Tibial artery (tissue), 4 donors: ENCODE results near the gene PTPRR.

ENCODE experiments used
- DNase-seq, 2 donors: peaks; one replicate each; pipeline ENCODE4 v3.0.0-alpha.2; 2019
- H3K27ac ChIP-seq, 2 donors: fragments of 200-600 bp; sonication (generic) in 1 of 2; 1 replicate in 1 of 2; 2 replicates in 1 of 2; pipeline ENCODE4 v1.5.1; 2018 to 2019; ENCODE audit warnings: mild to moderate bottlenecking in 1 of 2
- H3K27me3 ChIP-seq, 2 donors: fragments of 200-600 bp; sonication (generic) in 1 of 2; one replicate each; pipeline versions ENCODE4 v1.5.1 to v1.6.0; 2016 to 2019
- H3K36me3 ChIP-seq, 3 donors: fragments of 200-600 bp; sonication (generic) in 2 of 3; one replicate each; pipeline ENCODE4 v1.5.1; 2016 to 2019; ENCODE audit warnings: mild to moderate bottlenecking in 2 of 3
- H3K4me1 ChIP-seq, 4 donors: fragments of 200-600 bp; sonication (generic) in 2 of 4; 1 replicate in 3 of 4; 2 replicates in 1 of 4; pipeline ENCODE4 v1.5.1; 2016 to 2019
- H3K4me3 ChIP-seq, 2 donors: fragments of 200-600 bp; sonication (generic) in 1 of 2; 1 replicate in 1 of 2; 2 replicates in 1 of 2; pipeline ENCODE4 v1.5.1; 2018 to 2019; ENCODE audit warnings: mild to moderate bottlenecking in 2 of 2
- H3K9me3 ChIP-seq, 3 donors: fragments of 200-600 bp; sonication (generic) in 1 of 3; one replicate each; pipeline ENCODE4 v1.5.1; 2016 to 2019
- intact Hi-C: fragments of 100-400 bp; cut with DNase I; formaldehyde crosslinking; loops from one replicate; pipeline ENCODE4 v1.15.0; 2023; ENCODE audit warnings: low total_unique reads
- TF ChIP-seq, protein P1 (sequence below), 2 experiments: fragments of 200-600 bp in 1 of 2; fragments of 450-650 bp in 1 of 2; IDR thresholded peaks; one replicate each; pipeline ENCODE4 v1.5.1; 2017 to 2019; ENCODE audit warnings: antibody characterized with exemption in 2 of 2, mild to moderate bottlenecking in 1 of 2, moderate library complexity in 1 of 2

The PTPRR gene

DNA sequence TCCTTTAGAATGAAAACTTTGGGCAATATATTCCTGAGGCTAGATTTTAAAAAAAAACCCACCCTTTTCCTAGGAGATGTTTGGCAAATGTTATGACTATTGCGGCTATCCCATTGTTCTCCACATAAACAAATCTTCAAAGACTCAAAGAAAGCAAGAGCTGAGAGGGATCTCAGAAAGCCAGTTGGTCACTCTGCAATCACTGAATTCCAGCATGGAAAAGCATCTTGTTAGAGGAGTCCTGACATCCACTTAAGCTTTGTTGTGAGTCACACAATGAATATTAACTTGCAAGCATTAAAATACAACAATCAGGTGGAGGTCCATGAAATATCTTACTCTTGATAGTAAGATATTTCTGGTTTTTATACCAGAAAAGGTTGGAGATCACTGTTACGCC lies 272.3 kb downstream of the PTPRR start:
- no peaks in the 10 kb centered on the region for H3K9me3 ChIP-seq
- H3K4me3 ChIP-seq: no peak overlapping the region
- H3K36me3 ChIP-seq: no peaks in the 10 kb centered on the region
- H3K27me3 ChIP-seq: no peaks in the 10 kb centered on the region
- no peak for DNase-seq
- TF ChIP-seq, protein P1, sequence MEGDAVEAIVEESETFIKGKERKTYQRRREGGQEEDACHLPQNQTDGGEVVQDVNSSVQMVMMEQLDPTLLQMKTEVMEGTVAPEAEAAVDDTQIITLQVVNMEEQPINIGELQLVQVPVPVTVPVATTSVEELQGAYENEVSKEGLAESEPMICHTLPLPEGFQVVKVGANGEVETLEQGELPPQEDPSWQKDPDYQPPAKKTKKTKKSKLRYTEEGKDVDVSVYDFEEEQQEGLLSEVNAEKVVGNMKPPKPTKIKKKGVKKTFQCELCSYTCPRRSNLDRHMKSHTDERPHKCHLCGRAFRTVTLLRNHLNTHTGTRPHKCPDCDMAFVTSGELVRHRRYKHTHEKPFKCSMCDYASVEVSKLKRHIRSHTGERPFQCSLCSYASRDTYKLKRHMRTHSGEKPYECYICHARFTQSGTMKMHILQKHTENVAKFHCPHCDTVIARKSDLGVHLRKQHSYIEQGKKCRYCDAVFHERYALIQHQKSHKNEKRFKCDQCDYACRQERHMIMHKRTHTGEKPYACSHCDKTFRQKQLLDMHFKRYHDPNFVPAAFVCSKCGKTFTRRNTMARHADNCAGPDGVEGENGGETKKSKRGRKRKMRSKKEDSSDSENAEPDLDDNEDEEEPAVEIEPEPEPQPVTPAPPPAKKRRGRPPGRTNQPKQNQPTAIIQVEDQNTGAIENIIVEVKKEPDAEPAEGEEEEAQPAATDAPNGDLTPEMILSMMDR (IDR thresholded peaks at IDR 0.05): no peak
- intact Hi-C loops: no loop called here
- H3K4me1 ChIP-seq: peaks cover 0 to 26% (median 12%) of the 10 kb centered on the region in 4 donors
- no peak overlapping the region for H3K27ac ChIP-seq

DNA sequence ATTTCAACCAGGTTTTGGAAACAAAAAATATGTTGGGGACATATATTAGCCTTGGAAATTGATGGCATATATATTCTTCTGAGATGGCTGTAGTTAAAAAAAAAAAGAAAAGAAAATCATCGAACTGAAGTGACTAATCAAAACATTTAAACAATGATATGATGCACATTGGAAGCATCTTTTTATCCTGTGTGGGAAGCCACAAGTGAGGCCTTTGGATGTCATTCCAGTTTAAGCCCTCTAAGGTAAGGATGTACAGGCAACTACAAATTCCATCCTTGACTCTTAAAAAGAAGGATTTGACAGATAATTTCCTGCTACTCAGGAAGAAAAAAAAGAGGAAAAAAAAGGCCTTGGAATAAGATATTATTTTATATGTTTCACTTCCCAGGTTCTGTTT lies 273.7 kb downstream of the PTPRR start:
- no peaks in the 10 kb centered on the region for H3K36me3 ChIP-seq
- H3K27me3 ChIP-seq: no peaks in the 10 kb centered on the region
- TF ChIP-seq, protein P1 (IDR thresholded peaks at IDR 0.05): no peak
- no peak overlapping the region for H3K4me3 ChIP-seq
- no peak for DNase-seq
- H3K9me3 ChIP-seq: no peaks in the 10 kb centered on the region
- intact Hi-C loops: no loop called here
- H3K27ac ChIP-seq: no peak overlapping the region
- peaks cover 0 to 26% (median 12%) of the 10 kb centered on the region in 4 donors for H3K4me1 ChIP-seq

DNA sequence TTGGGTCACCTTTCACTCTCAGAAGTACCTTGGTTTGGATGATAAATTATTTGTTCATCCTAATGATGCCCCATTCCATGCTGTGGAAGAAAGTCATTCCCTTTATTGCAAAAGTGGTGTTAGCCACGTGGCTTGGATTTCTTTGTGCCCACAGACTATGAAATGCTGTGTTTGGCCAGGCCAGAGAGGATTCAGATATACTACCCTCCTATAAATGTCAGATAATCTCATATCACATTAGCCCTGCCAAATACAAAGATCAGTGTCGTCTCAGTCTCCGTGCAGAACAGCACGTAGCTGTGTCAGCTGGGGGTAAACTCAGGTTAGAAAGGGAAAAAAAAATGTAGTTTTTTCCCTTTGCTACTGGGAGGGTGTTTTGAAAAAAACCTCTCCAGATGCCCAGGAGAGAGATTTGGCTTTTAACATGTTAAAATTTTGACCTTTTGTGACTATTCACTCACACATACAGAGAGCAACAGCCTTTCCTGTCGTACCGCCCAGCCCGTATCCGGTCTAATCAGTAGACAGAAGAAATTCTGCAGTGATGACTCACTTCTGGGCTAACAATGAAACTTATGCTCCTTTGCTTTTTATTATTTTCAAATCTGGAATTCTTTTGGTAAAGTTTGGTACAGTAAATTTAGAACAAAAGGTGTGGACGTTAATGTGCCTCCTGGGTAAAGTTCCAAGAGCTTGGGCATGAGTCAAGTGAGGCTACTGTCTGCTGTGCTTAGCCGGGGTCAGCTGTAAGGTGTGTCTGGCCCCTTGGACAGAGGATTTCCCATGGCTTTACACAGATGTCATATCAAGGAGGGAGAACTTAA lies 274.8 kb downstream of the PTPRR start:
- peak in 1 of 2 donors; percentile 53 for DNase-seq

DNA sequence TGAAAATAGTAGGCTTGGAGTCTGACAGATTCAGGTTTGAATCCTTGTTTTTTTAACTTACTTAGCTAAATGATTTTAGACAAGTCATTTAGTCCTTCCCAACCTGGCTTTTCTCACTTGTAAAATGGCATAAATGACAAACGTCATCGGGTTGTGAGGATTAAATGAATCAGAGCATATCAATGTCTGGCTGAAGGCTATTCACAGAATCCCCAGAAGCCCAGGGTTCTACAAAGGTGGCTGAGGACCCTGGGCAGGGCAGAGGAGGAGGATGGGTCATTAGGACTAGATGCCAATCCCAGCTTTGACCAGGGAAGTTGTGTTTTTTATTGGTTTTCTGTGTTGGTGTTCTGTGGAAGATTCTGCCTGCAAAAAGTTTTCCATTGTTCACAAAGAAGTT lies 275.7 kb downstream of the PTPRR start:
- Histone ChIP-seq H3K27ac (no peak overlapping the region), H3K4me3 (no peak overlapping the region), H3K9me3 (no peaks in the 10 kb centered on the region), H3K36me3 (no peaks in the 10 kb centered on the region), H3K4me1 (peaks cover 0 to 26% (median 12%) of the 10 kb centered on the region in 4 donors), H3K27me3 (no peaks in the 10 kb centered on the region)
- DNase-seq: no peak
- intact Hi-C loops: no loop called here
- TF ChIP-seq, protein P1 (IDR thresholded peaks at IDR 0.05): no peak

More for the DNA sequence above, 274.8 kb downstream of the PTPRR start:
- intact Hi-C loops: no loop called here
- TF ChIP-seq, protein P1 (IDR thresholded peaks at IDR 0.05): no peak
- Histone ChIP-seq H3K27me3 (no peaks in the 10 kb centered on the region), H3K9me3 (no peaks in the 10 kb centered on the region), H3K4me3 (no peak overlapping the region), H3K36me3 (no peaks in the 10 kb centered on the region), H3K27ac (no peak overlapping the region), H3K4me1 (peaks cover 0 to 26% (median 12%) of the 10 kb centered on the region in 4 donors)

DNA sequence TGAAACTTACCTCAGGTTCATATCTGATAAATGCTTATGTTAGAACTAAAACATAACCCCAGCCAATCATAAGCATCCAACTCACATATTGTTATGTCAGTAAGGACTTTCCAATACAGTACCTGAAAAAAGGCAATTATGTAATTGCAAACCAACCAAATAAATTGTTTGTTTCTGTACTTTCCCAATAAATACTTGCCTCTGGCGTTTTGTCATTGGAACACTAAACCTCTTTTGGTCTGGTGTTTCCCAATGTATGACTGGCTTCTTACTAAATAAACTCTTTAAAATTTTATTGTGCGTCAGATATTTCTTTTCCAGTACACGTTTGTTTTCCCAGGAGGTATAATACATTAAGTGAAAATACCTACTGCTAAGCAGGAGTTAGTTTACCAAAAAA lies 276.6 kb downstream of the PTPRR start:
- TF ChIP-seq, protein P1 (IDR thresholded peaks at IDR 0.05): no peak
- intact Hi-C loops: no loop called here

More for the DNA sequence above, 276.6 kb downstream of the PTPRR start:
- Histone ChIP-seq H3K4me3 (no peak overlapping the region), H3K27me3 (no peaks in the 10 kb centered on the region), H3K9me3 (no peaks in the 10 kb centered on the region), H3K27ac (no peak overlapping the region), H3K4me1 (peaks cover 0 to 22% (median 11%) of the 10 kb centered on the region in 4 donors), H3K36me3 (no peaks in the 10 kb centered on the region)
- DNase-seq: no peak
